ENCODE results near the gene TFPI. TPM values are rescaled to one million over a fixed set of nuclear protein-coding genes. Genes with fewer than 3 reads are reported as not detected.
"Not testable (repeated sequence)": the region's sequence is repeated elsewhere in the genome, so short reads cannot be mapped to it uniquely, and the experiment has no call there.

TFPI gene
- total and polyA plus RNA-seq, 2 experiments from 2014 or later = 79.9 to 122 TPM

GRCh38 chr2:187567126-187567525 is 12.9 kb upstream of the TFPI start:
- Histone ChIP-seq H2AFZ (no peak overlapping the region), H3K4me1 (ENCODE audit: insufficient read depth) (peaks cover 4% of the 10 kb centered on the region), H3K4me2 (no peak overlapping the region), H3K9me2 (replicated peaks; ENCODE audit: insufficient read depth) (no peaks in the 10 kb centered on the region), H3K79me2 (no peaks in the 10 kb centered on the region), H4K20me1 (ENCODE audit: insufficient read depth, poor library complexity, severe bottlenecking) (no peaks in the 10 kb centered on the region), H3K4me3 (no peak overlapping the region), H3K36me3 (replicated peaks; ENCODE audit: insufficient read depth, low read depth) (no peaks in the 10 kb centered on the region), H3K9me3 (ENCODE audit: low read depth) (no peaks in the 10 kb centered on the region), H3K27me3 (no peaks in the 10 kb centered on the region), H3K27ac (no peak overlapping the region)
- 77% methylated on average over 1 of the region's 1 CpG for WGBS (ENCODE audit: low lambda C conversion rate, missing lambda C conversion rate)
- DNase-seq (ENCODE audit: low spot score) = peak; percentile 38
- TF ChIP-seq CTCF (IDR thresholded peaks at IDR 0.05; ENCODE audit: poor library complexity) (no peak), EZH2phosphoT487 (IDR thresholded peaks at IDR 0.05; ENCODE audit: low read depth, severe bottlenecking, unreplicated experiment) (no peak), EZH2 (IDR thresholded peaks at IDR 0.05; ENCODE audit: borderline replicate concordance) (no peak)

GRCh38 chr2:187566712-187567111 is 12.5 kb upstream of the TFPI start:
- Histone ChIP-seq H3K27ac (no peak overlapping the region), H3K79me2 (no peaks in the 10 kb centered on the region), H3K4me3 (no peak overlapping the region), H3K36me3 (replicated peaks; ENCODE audit: insufficient read depth, low read depth) (no peaks in the 10 kb centered on the region), H2AFZ (no peak overlapping the region), H3K9me3 (ENCODE audit: low read depth) (no peaks in the 10 kb centered on the region), H3K27me3 (no peaks in the 10 kb centered on the region), H3K9me2 (replicated peaks; ENCODE audit: insufficient read depth) (no peaks in the 10 kb centered on the region), H4K20me1 (ENCODE audit: insufficient read depth, poor library complexity, severe bottlenecking) (no peaks in the 10 kb centered on the region), H3K4me2 (no peak overlapping the region), H3K4me1 (ENCODE audit: insufficient read depth) (peaks cover 4% of the 10 kb centered on the region)
- 66% methylated on average over 1 of the region's 1 CpG for WGBS (ENCODE audit: low lambda C conversion rate, missing lambda C conversion rate)
- no peak for DNase-seq (ENCODE audit: low spot score)
- TF ChIP-seq EZH2phosphoT487 (IDR thresholded peaks at IDR 0.05; ENCODE audit: low read depth, severe bottlenecking, unreplicated experiment) (no peak), CTCF (IDR thresholded peaks at IDR 0.05; ENCODE audit: poor library complexity) (no peak), EZH2 (IDR thresholded peaks at IDR 0.05; ENCODE audit: borderline replicate concordance) (no peak)

- Histone ChIP-seq H3K4me3 (no peak overlapping the region), H3K4me1 (ENCODE audit: insufficient read depth) (peaks cover 4% of the 10 kb centered on the region), H3K4me2 (no peak overlapping the region)
These were observed 12.0 kb upstream of the TFPI start for GRCh38 chr2:187566266-187566665.

DNA sequence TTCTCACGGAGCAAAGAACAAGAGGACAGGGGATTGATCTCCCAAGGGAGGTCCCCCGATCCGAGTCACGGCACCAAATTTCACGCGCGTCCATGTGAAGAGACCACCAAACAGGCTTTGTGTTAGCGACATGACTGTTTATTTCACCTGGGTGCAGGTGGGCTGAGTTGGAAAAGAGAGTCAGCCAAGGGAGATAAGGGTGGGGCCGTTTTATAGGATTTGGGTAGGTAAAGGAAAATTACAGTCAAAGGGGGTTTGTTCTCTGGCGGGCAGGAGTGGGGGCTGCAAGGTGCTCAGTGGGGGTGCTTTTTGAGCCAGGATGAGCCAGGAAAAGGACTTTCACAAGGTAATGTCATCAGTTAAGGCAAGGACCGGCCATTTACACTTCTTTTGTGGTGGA is 11.4 kb upstream of the TFPI start:
- not testable (repeated sequence) for H3K27me3 ChIP-seq; H3K36me3 ChIP-seq (replicated peaks; ENCODE audit: insufficient read depth, low read depth); H3K27ac ChIP-seq; H4K20me1 ChIP-seq (ENCODE audit: insufficient read depth, poor library complexity, severe bottlenecking); H3K79me2 ChIP-seq; H2AFZ ChIP-seq; H3K9me2 ChIP-seq (replicated peaks; ENCODE audit: insufficient read depth); DNase-seq (ENCODE audit: low spot score); H3K9me3 ChIP-seq (ENCODE audit: low read depth); H3K4me2 ChIP-seq; H3K4me1 ChIP-seq (ENCODE audit: insufficient read depth); H3K4me3 ChIP-seq
- 63% methylated on average over 10 of the region's 11 CpGs for WGBS (ENCODE audit: low lambda C conversion rate, missing lambda C conversion rate)

More at GRCh38 chr2:187566266-187566665, 12.0 kb upstream of the TFPI start:
- Histone ChIP-seq H3K36me3 (replicated peaks; ENCODE audit: insufficient read depth, low read depth) (no peaks in the 10 kb centered on the region), H3K9me3 (ENCODE audit: low read depth) (no peaks in the 10 kb centered on the region), H4K20me1 (ENCODE audit: insufficient read depth, poor library complexity, severe bottlenecking) (no peaks in the 10 kb centered on the region), H3K79me2 (no peaks in the 10 kb centered on the region), H3K9me2 (replicated peaks; ENCODE audit: insufficient read depth) (no peaks in the 10 kb centered on the region), H3K27ac (no peak overlapping the region), H3K27me3 (no peaks in the 10 kb centered on the region), H2AFZ (no peak overlapping the region)
- DNase-seq (ENCODE audit: low spot score) = no peak
- TF ChIP-seq EZH2phosphoT487 (IDR thresholded peaks at IDR 0.05; ENCODE audit: low read depth, severe bottlenecking, unreplicated experiment) = no peak
- no peak for TF ChIP-seq EZH2 (IDR thresholded peaks at IDR 0.05; ENCODE audit: borderline replicate concordance)
- no peak for TF ChIP-seq CTCF (IDR thresholded peaks at IDR 0.05; ENCODE audit: poor library complexity)

- H2AFZ ChIP-seq; H3K4me3 ChIP-seq; DNase-seq (ENCODE audit: low spot score); H4K20me1 ChIP-seq (ENCODE audit: insufficient read depth, poor library complexity, severe bottlenecking); H3K36me3 ChIP-seq (replicated peaks; ENCODE audit: insufficient read depth, low read depth); H3K4me1 ChIP-seq (ENCODE audit: insufficient read depth); H3K27ac ChIP-seq; H3K9me2 ChIP-seq (replicated peaks; ENCODE audit: insufficient read depth); H3K9me3 ChIP-seq (ENCODE audit: low read depth); H3K4me2 ChIP-seq; H3K27me3 ChIP-seq: not testable (repeated sequence)
- peaks cover 21% of the 10 kb centered on the region for H3K79me2 ChIP-seq
- WGBS (ENCODE audit: low lambda C conversion rate, missing lambda C conversion rate) = 91% methylated on average over 11 of the region's 31 CpGs
These were observed 2.3 kb upstream of the TFPI start for GRCh38 chr2:187556493-187556892.

Measured in hepatocyte (in vitro differentiated cells).